Neutrophil (primary cell): Measurements from ENCODE around the gene SERPINB4.
"Not testable (repeated sequence)": the region's sequence is repeated elsewhere in the genome, so short reads cannot be mapped to it uniquely, and the experiment has no call there.

Experiments used
- H3K27ac ChIP-seq: fragments of 200-600 bp; sonication (generic); 2 replicates; pipeline ENCODE4 v1.5.1; 2016; ENCODE audit warnings: mild to moderate bottlenecking, moderate library complexity
- H3K27me3 ChIP-seq: fragments of 200-600 bp; sonication (generic); 2 replicates; pipeline ENCODE4 v1.6.0; 2016; ENCODE audit warnings: mild to moderate bottlenecking
- H3K36me3 ChIP-seq: fragments of 200-600 bp; sonication (generic); 2 replicates; pipeline ENCODE4 v1.5.1; 2017
- H3K4me1 ChIP-seq, 2 experiments: fragments of 200-600 bp in 1 of 2; sonication (generic) in 1 of 2; 1 replicate in 1 of 2; 2 replicates in 1 of 2; pipeline versions ENCODE4 v1.5.1 to v1.6.1; 2013 to 2016; ENCODE audit warnings: low read depth in 1 of 2, low read length in 1 of 2, mild to moderate bottlenecking in 1 of 2, moderate library complexity in 1 of 2; ENCODE audit not compliant: control insufficient read depth in 1 of 2, insufficient read depth in 1 of 2
- H3K4me3 ChIP-seq, 2 experiments: fragments of 200-600 bp in 1 of 2; sonication (generic) in 1 of 2; 1 replicate in 1 of 2; 2 replicates in 1 of 2; pipeline ENCODE4 v1.5.1; 2013 to 2016; ENCODE audit warnings: low read depth in 1 of 2, low read length in 1 of 2, mild to moderate bottlenecking in 1 of 2, moderate library complexity in 1 of 2
- H3K9me3 ChIP-seq: fragments of 200-600 bp; sonication (generic); 2 replicates; pipeline ENCODE4 v1.5.1; 2016
- TF ChIP-seq, protein P1 (sequence below): fragments of 200-600 bp; sonication (generic); IDR thresholded peaks from 2 replicates; pipeline ENCODE4 v1.5.1; 2016; ENCODE audit warnings: antibody characterized with exemption

The SERPINB4 gene

DNA sequence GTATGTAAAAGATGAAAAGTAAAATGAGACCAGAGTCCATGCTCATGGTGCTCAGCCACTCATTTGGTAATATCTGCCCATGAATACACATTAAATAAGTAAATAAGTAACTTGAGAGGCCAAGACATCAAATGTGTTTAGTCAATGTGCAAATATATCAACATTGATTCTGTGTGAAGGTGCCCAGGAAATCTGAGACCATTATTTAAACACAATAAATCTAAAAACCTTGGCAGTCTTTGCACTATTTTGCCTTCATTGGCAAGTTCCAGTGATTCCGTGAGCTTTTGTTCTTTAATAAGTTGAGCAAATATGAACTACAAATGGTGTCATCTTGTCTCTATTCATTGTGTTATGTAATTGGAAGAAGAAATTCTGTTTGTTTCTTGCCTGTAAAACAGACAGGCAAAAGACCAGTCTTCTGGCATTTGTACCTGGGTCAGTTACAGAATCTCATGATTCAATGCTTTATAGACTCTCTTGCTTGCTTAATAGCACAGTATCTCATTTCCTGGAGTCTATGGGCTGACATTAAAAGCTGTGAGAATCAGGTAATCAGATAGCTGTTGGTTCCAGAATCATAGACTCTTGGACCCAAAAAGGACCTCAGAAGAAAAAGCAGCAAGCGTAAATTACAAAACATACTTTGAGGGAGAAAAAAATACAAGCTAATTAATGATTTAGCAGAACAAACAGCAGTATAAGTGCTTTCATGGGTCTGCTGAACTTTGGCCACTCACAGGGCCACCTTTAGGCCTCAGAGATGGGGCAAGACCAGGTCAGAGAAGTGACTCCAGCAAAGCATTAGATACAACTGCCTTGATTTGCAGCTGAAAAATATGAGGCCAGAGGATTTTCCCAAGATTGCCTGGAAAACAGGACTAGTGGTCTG lies 37.6 kb upstream of the SERPINB4 start:
- peaks cover 17 to 24% of the 10 kb centered on the region in 2 experiments for H3K4me1 ChIP-seq
- no peaks in the 10 kb centered on the region for H3K9me3 ChIP-seq
- H3K36me3 ChIP-seq, result no peaks in the 10 kb centered on the region
- TF ChIP-seq, protein P1, sequence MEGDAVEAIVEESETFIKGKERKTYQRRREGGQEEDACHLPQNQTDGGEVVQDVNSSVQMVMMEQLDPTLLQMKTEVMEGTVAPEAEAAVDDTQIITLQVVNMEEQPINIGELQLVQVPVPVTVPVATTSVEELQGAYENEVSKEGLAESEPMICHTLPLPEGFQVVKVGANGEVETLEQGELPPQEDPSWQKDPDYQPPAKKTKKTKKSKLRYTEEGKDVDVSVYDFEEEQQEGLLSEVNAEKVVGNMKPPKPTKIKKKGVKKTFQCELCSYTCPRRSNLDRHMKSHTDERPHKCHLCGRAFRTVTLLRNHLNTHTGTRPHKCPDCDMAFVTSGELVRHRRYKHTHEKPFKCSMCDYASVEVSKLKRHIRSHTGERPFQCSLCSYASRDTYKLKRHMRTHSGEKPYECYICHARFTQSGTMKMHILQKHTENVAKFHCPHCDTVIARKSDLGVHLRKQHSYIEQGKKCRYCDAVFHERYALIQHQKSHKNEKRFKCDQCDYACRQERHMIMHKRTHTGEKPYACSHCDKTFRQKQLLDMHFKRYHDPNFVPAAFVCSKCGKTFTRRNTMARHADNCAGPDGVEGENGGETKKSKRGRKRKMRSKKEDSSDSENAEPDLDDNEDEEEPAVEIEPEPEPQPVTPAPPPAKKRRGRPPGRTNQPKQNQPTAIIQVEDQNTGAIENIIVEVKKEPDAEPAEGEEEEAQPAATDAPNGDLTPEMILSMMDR, result no peak
- H3K27me3 ChIP-seq, result no peaks in the 10 kb centered on the region
- H3K4me3 ChIP-seq, result no peak overlapping the region
- H3K27ac ChIP-seq, result no peak overlapping the region

DNA sequence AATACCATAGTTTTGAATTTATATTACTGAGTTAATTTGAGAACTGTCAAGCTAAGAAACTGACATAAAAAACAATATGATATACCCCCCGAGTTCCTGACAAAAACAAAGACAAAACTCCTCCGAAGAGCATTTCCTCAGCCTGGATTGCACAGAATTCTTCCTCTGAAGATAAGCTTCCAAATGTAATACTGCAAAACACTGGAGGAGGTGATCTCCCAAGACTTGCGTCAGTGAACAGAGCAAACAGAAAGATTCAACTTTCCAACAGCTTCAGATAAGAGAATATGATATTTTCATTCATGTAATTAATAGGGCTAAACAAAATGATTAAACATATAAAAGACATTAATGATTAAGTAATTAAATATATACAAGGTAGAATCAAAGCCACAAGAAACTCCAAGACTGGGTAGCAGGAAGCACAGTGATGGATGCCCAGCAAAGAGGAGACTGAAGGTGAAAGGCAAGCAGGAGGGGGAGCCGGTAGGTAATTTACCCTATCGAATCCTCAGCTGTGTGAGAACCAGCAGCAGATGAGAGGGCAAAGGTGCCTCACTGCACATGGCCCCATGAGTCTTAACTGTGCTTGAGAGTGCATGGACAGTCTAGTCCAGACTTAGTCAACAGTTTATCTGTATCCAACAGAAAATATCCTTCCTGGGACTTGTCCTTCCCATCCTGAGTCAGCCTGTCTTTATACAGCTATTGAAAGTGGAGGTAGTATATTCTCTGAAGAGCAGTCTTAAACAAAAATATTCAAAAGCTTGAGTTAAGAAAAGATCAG lies 36.0 kb upstream of the SERPINB4 start:
- Histone ChIP-seq H3K27ac (no peak overlapping the region), H3K36me3 (no peaks in the 10 kb centered on the region), H3K4me3 (no peak overlapping the region), H3K27me3 (no peaks in the 10 kb centered on the region), H3K4me1 (peaks cover 21 to 28% of the 10 kb centered on the region in 2 experiments), H3K9me3 (no peaks in the 10 kb centered on the region)
- TF ChIP-seq, protein P1, result no peak

DNA sequence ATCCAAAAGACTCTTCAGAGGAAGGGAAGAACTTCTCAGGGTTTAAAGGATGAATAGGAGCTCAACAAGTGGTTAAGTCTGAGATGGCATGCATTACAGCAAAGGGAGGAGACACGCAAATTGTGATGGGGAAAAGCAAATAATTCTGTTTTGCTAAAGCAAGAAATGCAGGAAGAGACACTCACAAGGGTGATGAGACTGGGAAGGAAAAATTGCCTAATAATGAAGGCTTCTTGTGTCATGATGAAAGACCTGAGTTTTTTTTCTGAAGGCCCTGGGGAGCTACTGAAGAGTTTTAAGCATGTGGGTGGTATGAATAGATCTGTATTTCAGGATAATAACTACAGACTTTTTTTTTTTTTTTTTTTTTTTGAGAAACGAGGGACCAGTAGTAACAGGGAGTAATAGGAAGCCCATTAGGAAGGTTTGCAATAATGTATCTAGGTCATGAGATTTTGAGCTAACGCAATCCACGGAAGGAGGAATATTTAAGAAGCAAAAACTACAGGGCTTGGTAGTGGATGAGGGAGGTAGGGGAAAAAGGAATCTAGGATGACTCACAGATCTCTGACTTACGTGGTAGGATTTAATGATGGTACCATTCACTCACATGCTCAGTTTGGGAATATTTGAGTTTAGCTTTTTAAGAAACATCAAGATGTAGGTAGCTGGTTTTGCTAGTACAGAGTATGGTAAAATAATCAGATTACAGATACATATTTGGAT lies 33.6 kb upstream of the SERPINB4 start:
- H3K27ac ChIP-seq, result peak overlapping the region; percentile 75
- H3K4me3 ChIP-seq, result peak overlapping the region in 1 of 2 experiments; percentile 11
- peaks cover 21 to 23% of the 10 kb centered on the region in 2 experiments for H3K4me1 ChIP-seq
- TF ChIP-seq, protein P1, result no peak
- no peaks in the 10 kb centered on the region for H3K36me3 ChIP-seq
- H3K9me3 ChIP-seq, result no peaks in the 10 kb centered on the region
- H3K27me3 ChIP-seq, result no peaks in the 10 kb centered on the region

DNA sequence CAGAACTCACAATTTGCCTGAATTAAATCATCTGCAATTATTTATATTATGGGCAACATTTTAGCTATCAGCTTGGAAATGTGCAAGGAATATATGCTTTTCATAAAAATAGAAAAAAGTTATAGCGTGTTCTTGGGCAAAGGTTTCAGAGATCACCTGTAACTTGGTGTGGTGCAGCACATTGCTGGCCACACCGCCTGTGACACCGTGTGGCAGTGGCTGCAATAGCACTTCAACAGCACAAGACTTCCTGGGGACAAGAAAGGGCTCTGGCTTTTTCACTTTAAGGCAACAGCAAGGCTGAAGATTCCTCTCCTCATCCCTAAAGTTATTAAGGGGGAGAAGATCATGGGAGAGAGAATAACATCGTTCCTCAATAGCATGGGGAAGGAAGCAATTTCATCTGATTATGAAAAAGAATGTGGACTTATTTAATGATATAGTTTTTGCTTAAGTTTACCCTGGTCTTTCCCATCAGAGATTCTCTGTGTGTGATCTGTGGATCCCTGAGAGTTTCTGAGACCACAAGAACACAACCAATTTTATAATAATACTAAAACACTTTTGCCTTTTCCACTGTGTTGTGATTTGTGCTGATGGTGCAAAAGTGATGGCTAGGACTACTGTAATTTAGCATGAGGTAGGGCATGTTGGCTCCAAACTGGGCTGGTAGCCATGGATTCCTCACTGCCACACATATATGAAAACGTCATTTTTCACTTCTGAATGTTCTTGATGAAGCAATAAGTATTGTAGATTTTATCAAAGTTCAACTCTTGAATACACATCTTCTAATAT lies 32.7 kb upstream of the SERPINB4 start:
- Histone ChIP-seq H3K27ac (peak overlapping the region; percentile 75), H3K27me3 (no peaks in the 10 kb centered on the region), H3K9me3 (no peaks in the 10 kb centered on the region), H3K4me3 (no peak overlapping the region), H3K36me3 (no peaks in the 10 kb centered on the region), H3K4me1 (peaks cover 21 to 23% of the 10 kb centered on the region in 2 experiments)
- TF ChIP-seq, protein P1, result no peak

DNA sequence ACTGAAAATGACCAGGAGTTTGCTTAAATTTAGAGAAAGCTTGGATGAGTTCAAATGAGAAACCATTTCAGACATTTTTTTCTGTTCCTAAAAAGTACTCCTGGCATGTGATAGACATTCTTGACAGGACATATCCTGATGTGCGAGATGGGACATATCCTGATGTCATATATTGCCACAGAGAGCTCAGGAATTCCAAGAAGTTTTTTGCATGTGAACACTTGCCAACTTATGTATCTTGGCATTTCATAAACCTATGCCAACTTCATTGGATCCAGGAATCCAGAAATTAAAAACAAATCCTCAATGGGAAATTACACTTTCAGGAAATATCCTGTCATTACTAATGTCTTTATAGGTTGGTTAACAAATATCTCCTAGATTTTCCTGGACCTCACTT lies 20.5 kb upstream of the SERPINB4 start:
- TF ChIP-seq, protein P1, result no peak
- no peaks in the 10 kb centered on the region for H3K36me3 ChIP-seq
- no peak overlapping the region for H3K4me3 ChIP-seq
- H3K27ac ChIP-seq, result no peak overlapping the region
- H3K4me1 ChIP-seq, result no peaks in the 10 kb centered on the region
- H3K9me3 ChIP-seq, result no peaks in the 10 kb centered on the region
- H3K27me3 ChIP-seq, result peaks cover 6% of the 10 kb centered on the region

DNA sequence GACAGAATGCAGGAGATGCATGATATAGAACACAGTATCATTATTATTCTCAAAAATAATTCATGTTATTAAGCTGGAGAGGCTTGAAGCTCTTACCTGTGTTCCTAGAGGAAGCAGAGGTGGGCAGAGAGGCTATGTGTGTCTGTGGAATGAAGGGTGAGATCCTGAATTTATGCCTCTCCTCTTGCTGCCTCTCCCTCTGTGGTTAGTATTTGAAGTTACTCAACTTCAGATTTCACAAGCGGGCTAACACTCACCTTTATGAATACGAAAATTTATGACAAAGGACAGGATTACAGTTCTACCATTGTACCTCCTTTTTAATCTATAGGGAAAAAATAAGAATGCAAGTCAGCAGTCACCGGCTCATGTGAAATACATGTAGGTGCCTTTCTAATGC lies 17.7 kb upstream of the SERPINB4 start, which contains the start of gene SERPINB3:
SERPINB3 (minus strand) TSS at position 144 of the 400 bp plus-strand sequence. CDS start 677 bp downstream, outside the sequence.
- not testable (repeated sequence) for H3K27me3 ChIP-seq, H3K36me3 ChIP-seq, H3K27ac ChIP-seq

DNA sequence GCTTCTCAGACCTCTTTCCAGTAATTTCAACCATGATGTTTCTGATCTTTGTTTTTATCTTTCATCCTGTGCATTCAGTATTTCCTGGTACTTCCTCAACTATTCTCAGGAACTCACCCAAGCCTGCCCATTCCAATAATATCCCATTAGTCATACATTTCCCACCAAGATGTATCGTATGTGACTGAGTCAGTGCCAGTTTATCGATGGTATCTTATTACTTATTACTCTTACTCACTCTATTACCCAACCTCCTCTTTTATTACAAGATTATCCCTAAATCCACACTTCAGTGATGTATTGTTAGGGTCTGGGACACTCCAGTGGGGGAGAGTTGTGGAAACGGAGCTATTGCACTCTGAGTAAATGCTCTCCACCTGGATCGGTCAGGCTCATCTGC lies 14.9 kb upstream of the SERPINB4 start:
- H3K36me3 ChIP-seq, H3K27me3 ChIP-seq, H3K27ac ChIP-seq, H3K9me3 ChIP-seq, H3K4me1 ChIP-seq, H3K4me3 ChIP-seq: not testable (repeated sequence)

More for the DNA sequence above, 17.7 kb upstream of the SERPINB4 start, which contains the start of gene SERPINB3:
- H3K9me3 ChIP-seq, H3K4me3 ChIP-seq, H3K4me1 ChIP-seq: not testable (repeated sequence)
